Dedifferentiated amniotic fluid mesenchymal stem cell (primary cell): ENCODE data around the gene DAG1.

ENCODE experiments used
- DNase-seq: peaks from one replicate; pipeline ENCODE4 v3.0.0-alpha.2; 2016; ENCODE audit errors: extremely low spot score

DAG1 gene

GRCh38 chr3:49469936-49470713 is at the start of gene DAG1:
Gene DAG1 (plus strand): TSS chr3:49470267. CDS start chr3:49510535, 40,268 bp downstream.
- peak; percentile 95 for DNase-seq

GRCh38 chr3:49421890-49422378 is 48.1 kb upstream of the DAG1 start:
- no peak for DNase-seq

- no peak for DNase-seq
These were observed 47.5 kb upstream of the DAG1 start, which contains the start of gene AMT for GRCh38 chr3:49422379-49423248. Gene AMT (minus strand): TSS chr3:49422473. CDS start chr3:49422450, 23 bp downstream.

- DNase-seq, result no peak
These were observed 45.3 kb upstream of the DAG1 start for GRCh38 chr3:49424816-49425215.

GRCh38 chr3:49427586-49427985 is 42.5 kb upstream of the DAG1 start:
- no peak for DNase-seq

- DNase-seq, result no peak
These were observed 41.4 kb upstream of the DAG1 start for GRCh38 chr3:49428752-49429080.

GRCh38 chr3:49434731-49435130 is 35.3 kb upstream of the DAG1 start:
- DNase-seq, result no peak

GRCh38 chr3:49445391-49445790 is 24.7 kb upstream of the DAG1 start:
- DNase-seq, result no peak

- no peak for DNase-seq
These were observed 16.4 kb upstream of the DAG1 start for GRCh38 chr3:49453621-49454020.

- no peak for DNase-seq
These were observed 15.6 kb upstream of the DAG1 start for GRCh38 chr3:49454458-49454857.

- no peak for DNase-seq
These were observed 15.0 kb upstream of the DAG1 start for GRCh38 chr3:49454898-49455681.

- no peak for DNase-seq
These were observed 13.6 kb upstream of the DAG1 start for GRCh38 chr3:49456466-49456865.

- DNase-seq, result no peak
These were observed 9.7 kb upstream of the DAG1 start for GRCh38 chr3:49460188-49460890.

- no peak for DNase-seq
These were observed 9.1 kb upstream of the DAG1 start for GRCh38 chr3:49460956-49461355.

GRCh38 chr3:49461443-49462171 is 8.5 kb upstream of the DAG1 start:
- DNase-seq, result peak; percentile 20

- DNase-seq, result no peak
These were observed 7.8 kb upstream of the DAG1 start for GRCh38 chr3:49462222-49462621.

GRCh38 chr3:49465270-49466034 is 4.6 kb upstream of the DAG1 start:
- DNase-seq, result no peak

GRCh38 chr3:49466085-49466484 is 4.0 kb upstream of the DAG1 start:
- DNase-seq, result no peak

GRCh38 chr3:49469037-49469935 is 781 bp upstream of the DAG1 start:
- DNase-seq, result peak; percentile 92
